Stimulated activated CD4-positive, alpha-beta T cell treated with anti-CD3 and anti-CD28 coated beads, Interleukin-1b, Interleukin-23, amount 100 ng/mL, for 1 hour (primary cell): ENCODE results near the gene LRRFIP2.
"Not testable (repeated sequence)": the region's sequence is repeated elsewhere in the genome, so short reads cannot be mapped to it uniquely, and the experiment has no call there.

Experiments used
- DNase-seq, 2 donors: peaks; one replicate each; pipeline ENCODE4 v3.0.0-alpha.2; 2020; ENCODE audit warnings: low read depth in 2 of 2

The LRRFIP2 gene

GRCh38 chr3:37068031-37068430, 106.4 kb downstream of the LRRFIP2 start:
- DNase-seq = no peak

DNA sequence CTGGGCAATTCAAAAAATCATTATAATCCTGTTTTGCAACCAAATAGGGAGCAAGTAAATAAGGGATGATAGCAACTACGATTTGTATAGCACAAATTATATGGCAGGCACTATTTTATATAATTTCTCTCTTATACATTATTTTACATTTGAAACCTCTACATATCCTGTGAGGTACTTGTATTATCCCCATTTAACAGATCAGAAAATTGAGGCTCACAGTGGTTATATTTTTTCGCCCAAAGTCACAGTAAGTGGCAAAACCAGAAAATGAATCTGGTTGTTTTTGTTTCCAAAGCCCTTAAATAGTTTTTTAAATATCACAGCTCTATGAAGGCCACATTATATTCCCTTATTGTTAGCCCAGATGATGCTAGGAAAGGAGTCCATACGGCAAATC, 106.8 kb downstream of the LRRFIP2 start:
- DNase-seq = no peak

- DNase-seq = no peak
Measured at GRCh38 chr3:37064747-37065146, 109.6 kb downstream of the LRRFIP2 start.

- DNase-seq = no peak
Measured at GRCh38 chr3:37058117-37058516, 116.3 kb downstream of the LRRFIP2 start.

DNA sequence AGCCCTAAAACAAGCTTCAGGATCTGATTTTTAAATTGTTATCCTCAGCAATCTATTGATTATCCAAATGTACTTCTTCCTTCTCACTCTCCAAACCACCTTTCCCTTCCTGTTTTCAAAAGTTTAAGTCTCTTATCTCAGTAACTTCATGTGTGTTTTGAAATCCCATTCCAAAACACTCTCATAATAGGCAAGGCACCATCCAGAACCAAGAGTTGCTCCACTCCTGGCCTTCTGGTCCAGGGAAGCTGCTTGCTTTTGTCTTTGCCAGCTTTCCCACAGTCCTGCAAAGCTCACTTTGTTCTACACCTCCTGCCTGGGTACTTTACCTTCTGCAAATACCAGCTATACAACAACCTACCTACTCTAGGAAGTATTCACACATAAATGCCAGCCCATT, 117.6 kb downstream of the LRRFIP2 start:
- DNase-seq = no peak

- DNase-seq = not testable (repeated sequence)
Measured at GRCh38 chr3:37055077-37055476, 119.3 kb downstream of the LRRFIP2 start.

- no peak for DNase-seq
Measured at GRCh38 chr3:37054370-37054769, 120.0 kb downstream of the LRRFIP2 start.

GRCh38 chr3:37053753-37054152, 120.6 kb downstream of the LRRFIP2 start:
- DNase-seq = no peak

- DNase-seq = no peak
Measured at GRCh38 chr3:37053337-37053736, 121.0 kb downstream of the LRRFIP2 start.

- no peak for DNase-seq
Measured at GRCh38 chr3:37052860-37053259, 121.5 kb downstream of the LRRFIP2 start.

DNA sequence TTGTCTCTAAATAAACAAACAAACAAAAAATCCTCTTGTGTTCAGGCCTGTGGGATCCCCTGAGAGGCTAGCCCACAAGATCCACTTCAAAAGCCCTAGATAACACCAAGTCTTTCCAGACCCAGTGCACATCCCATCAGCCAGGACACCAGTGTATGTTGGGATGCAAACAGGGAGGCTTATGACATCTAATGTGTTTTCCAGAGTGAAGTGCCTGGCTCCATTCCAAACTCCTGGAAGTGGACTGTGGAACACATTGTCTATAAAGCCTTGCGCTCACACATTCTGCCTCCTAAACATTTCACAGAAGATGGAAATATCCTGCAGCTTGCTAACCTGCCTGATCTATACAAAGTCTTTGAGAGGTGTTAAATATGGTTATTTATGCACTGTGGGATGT, 124.1 kb downstream of the LRRFIP2 start:
- no peak for DNase-seq

DNA sequence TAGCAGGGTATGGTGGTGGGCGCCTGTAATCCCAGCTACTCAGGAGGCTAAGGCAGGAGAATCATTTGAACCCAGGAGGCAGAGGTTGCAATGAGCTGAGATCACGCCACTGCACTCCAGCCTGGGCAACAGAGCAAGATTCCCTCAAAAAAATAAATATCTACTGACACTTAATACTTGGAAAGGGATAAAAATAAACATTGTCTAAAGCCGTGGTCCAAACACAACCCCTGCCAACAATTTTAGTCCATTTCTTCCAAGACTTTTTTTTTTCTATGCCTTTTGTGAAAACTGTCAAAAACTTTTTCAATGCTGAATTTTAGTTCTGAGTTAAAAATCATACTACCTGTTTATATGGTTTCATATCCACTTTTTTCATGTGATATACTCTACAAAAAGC, 131.7 kb downstream of the LRRFIP2 start:
- not testable (repeated sequence) for DNase-seq

- DNase-seq = no peak
Measured at GRCh38 chr3:37041546-37042195, 132.7 kb downstream of the LRRFIP2 start.

- no peak for DNase-seq
Measured at GRCh38 chr3:37040231-37040630, 134.2 kb downstream of the LRRFIP2 start.

DNA sequence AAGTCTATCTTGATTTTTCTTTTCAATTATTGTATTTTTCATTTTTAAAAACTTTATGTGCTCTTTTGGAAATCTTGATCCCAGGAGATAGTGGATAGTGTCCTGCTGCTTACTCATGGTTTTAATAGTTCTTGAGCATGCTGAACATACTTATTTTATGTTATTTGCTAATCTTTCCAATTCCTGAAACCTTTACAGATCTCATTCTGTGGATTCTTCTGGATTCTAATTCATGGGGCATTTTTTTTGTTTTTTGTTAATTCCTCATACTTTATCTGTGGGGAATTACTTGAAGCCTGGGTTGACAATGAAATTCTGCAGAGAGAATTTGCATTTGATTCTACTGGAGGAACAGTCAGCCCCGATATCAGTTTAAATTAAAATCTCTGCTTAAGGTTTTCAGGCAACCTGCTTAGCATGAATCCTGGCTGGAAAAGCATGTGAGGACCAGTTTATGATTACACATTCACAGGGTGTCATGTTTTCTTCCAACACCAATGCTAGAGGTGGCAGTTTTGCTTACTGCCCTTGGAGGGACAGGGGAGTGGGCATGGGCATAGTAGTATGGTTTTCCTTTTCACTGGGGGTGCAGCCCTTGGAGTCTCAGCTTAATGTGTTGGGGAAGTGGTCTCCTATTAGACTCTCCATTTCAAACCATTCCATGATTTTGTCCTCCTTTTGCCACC, 135.1 kb downstream of the LRRFIP2 start:
- no peak for DNase-seq

- DNase-seq = no peak
Measured at GRCh38 chr3:37037352-37037751, 137.0 kb downstream of the LRRFIP2 start.

GRCh38 chr3:37032961-37033360, 141.4 kb downstream of the LRRFIP2 start:
- DNase-seq = no peak

DNA sequence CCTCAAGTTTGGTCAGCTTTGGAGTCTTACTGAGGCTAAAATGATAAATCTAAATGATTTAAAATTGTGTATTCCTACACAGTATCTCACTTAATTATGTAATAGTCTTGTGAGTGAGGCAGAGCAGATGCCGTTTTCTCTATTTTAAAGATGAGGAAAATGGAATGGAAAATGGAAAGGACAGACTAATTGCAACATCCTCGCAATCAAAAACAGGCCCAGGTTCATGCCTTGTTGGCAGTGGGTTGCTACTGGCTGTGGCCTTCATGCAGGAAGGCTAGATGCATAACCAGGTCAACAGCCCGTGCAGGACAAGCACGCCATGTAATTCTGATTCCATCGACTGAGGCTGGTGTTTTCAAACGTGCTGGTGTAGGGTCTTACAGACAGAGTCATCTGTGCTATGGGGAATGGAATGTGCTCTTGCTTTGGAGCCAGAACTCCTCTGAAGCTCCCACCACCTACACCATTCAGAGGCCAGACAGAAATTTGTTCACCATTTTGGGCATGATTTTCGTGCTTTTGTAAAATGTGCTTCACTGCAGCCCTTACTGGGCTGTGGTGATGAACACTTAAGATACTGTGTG, 143.2 kb downstream of the LRRFIP2 start:
- no peak for DNase-seq

GRCh38 chr3:37030588-37030987, 143.8 kb downstream of the LRRFIP2 start:
- no peak for DNase-seq

DNA sequence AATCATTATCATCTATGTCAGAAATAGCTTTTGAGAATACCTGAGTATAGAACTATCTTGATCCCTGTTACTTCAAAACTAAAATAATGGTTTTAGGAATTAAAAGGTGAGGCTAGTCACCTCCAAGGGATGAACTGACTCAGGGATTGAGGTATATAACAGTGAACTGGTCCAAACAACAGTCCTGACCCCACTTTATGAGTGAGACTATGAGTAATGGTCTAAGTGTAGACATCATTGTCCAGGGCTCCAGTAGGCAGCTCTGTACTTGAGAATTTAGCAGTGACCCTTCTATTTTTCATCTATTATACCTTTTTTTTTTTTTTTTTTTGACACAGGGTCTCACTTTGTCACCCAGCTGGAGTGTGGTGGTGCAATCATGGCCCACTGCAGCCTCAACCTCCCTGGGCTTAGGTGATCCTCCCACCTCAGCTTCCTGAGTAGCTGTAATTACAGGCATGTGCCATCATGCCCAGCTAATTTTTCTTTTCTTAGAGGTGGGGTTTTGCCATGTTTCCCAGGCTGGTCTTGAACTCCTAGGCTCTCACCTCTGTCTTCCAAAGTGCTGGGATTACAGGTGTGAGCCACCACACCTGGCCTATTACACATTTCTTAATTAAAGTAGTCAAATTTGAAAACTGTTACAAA, 144.7 kb downstream of the LRRFIP2 start:
- DNase-seq = no peak

GRCh38 chr3:37029111-37029510, 145.3 kb downstream of the LRRFIP2 start:
- no peak for DNase-seq

DNA sequence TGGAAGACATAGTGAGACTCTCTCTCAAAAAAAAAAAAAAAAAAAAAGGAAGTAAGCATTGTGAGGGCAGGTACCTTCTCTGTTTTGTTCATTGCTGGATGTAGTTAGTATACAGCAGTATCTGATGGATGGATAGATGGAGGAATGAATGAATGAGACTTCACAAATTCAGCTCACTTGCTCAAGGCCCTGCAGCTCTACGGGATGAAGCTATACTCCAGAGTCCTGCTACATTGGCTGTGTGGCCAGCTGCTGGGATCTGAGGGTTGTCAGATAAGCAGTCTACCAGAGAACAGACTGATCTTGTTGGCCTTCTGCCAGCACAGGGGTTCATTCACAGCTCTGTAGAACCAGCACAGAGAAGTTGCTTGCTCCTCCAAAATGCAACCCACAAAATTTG, 146.1 kb downstream of the LRRFIP2 start:
- no peak for DNase-seq

- no peak for DNase-seq
Measured at GRCh38 chr3:37026851-37027250, 147.5 kb downstream of the LRRFIP2 start.
